Right lobe of liver (tissue), 6 donors: ENCODE data around the gene GPRC6A. TPM values are rescaled to one million over a fixed set of nuclear protein-coding genes. Genes with fewer than 3 reads are reported as not detected.

Experiments
- ATAC-seq, 4 donors: fragments of 200-7000 bp; cut with Tn5 transposase; one replicate each; pipeline ENCODE4 v1.9.1; 2020; ENCODE audit warnings: mild to moderate bottlenecking in 4 of 4, moderate library complexity in 4 of 4
- DNase-seq, 3 donors: peaks; one replicate each; pipeline ENCODE4 v3.0.0-alpha.2; 2020
- H3K27ac ChIP-seq, 3 donors: fragments of 200-600 bp; one replicate each; pipeline ENCODE4 v1.8.0; 2022
- H3K27me3 ChIP-seq, 2 donors: fragments of 200-600 bp; one replicate each; pipeline ENCODE4 v1.8.0; 2022
- H3K36me3 ChIP-seq, 4 donors: fragments of 200-600 bp; sonication (generic) in 1 of 4; one replicate each; pipeline versions ENCODE4 v1.5.1 to v1.8.0; 2017 to 2022; ENCODE audit warnings: control low read depth in 1 of 4
- H3K4me1 ChIP-seq, 4 donors: fragments of 200-600 bp; sonication (generic) in 1 of 4; one replicate each; pipeline versions ENCODE4 v1.5.1 to v1.8.0; 2017 to 2022; ENCODE audit warnings: control low read depth in 1 of 4
- H3K4me3 ChIP-seq, 3 donors: fragments of 200-600 bp; one replicate each; pipeline ENCODE4 v1.8.0; 2022
- H3K9me3 ChIP-seq, 4 donors: fragments of 200-600 bp; sonication (generic) in 1 of 4; one replicate each; pipeline versions ENCODE4 v1.5.1 to v1.8.0; 2017 to 2022; ENCODE audit warnings: control low read depth in 1 of 4
- POLR2A ChIP-seq: fragments of 450-650 bp; IDR thresholded peaks from one replicate; pipeline ENCODE4 v1.6.1; 2017; ENCODE audit warnings: antibody characterized with exemption, mild to moderate bottlenecking
- WGBS: methylation state at CpG from one replicate; pipeline ENCODE4 v1.1.6; 2018; ENCODE audit warnings: low coverage, low lambda C conversion rate; ENCODE audit not compliant: insufficient coverage; ENCODE audit errors: missing lambda C conversion rate; 5-methylcytosine and 5-hydroxymethylcytosine counted together
- intact Hi-C, 2 donors: fragments of 100-400 bp; cut with DNase I; formaldehyde crosslinking; loops; one replicate each; pipeline versions ENCODE4 v1.11.2 to v1.14.1; 2022
- long read RNA-seq: library from polyadenylated mRNA; unstranded; transcript quantifications from one replicate; pipeline ENCODE4 v2.0.0, GENCODE V29; 2019
- total RNA-seq, 6 experiments: library from RNA; depleted of rRNA in 2 of 6; stranded (reverse); fragments of >200 nt in 2 of 6; fragmentation: NEBNext Ultra II Directional in 3 of 6; extraction: Animal tissue kit (Norgen Biotek cat#: 25700) in 3 of 6; gene quantifications; one replicate each; pipeline versions ENCODE4 v1.1.0 to v1.2.4, GENCODE V29; 2016 to 2023
- TF ChIP-seq, protein P1 (sequence below), 4 donors: fragments of 200-600 bp in 3 of 4; fragments of 450-650 bp in 1 of 4; IDR thresholded peaks; one replicate each; pipeline versions ENCODE4 v1.5.1 to v1.8.0; 2016 to 2022; ENCODE audit warnings: antibody characterized with exemption in 4 of 4, mild to moderate bottlenecking in 2 of 4
- donor health status: DM: no; HTN: yes; CAD: no.
- donor health status: DM: no; HTN: no; CAD: no.
- donor health status: DM: no; HTN: no; CAD: no.
- donor health status: DM: no; HTN: yes; CAD: no.
- donor health status: DM: no; HTN: yes; CAD: no.

Gene GPRC6A
- total RNA-seq = not detected
- long read RNA-seq = 0 reads

- DNase-seq (no peak), ATAC-seq (no peak)
- no peaks in the 10 kb centered on the region for H3K4me1 ChIP-seq
- TF ChIP-seq, protein P1, sequence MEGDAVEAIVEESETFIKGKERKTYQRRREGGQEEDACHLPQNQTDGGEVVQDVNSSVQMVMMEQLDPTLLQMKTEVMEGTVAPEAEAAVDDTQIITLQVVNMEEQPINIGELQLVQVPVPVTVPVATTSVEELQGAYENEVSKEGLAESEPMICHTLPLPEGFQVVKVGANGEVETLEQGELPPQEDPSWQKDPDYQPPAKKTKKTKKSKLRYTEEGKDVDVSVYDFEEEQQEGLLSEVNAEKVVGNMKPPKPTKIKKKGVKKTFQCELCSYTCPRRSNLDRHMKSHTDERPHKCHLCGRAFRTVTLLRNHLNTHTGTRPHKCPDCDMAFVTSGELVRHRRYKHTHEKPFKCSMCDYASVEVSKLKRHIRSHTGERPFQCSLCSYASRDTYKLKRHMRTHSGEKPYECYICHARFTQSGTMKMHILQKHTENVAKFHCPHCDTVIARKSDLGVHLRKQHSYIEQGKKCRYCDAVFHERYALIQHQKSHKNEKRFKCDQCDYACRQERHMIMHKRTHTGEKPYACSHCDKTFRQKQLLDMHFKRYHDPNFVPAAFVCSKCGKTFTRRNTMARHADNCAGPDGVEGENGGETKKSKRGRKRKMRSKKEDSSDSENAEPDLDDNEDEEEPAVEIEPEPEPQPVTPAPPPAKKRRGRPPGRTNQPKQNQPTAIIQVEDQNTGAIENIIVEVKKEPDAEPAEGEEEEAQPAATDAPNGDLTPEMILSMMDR (IDR thresholded peaks at IDR 0.05) = no peak
- TF ChIP-seq POLR2A = no peak
- H3K27ac ChIP-seq = no peak within 1 kb of the TSS
- H3K9me3 ChIP-seq = no peaks in the 10 kb centered on the region
- H3K36me3 ChIP-seq = no peaks in the 10 kb centered on the region
- H3K4me3 ChIP-seq = no peak within 1 kb of the TSS
- intact Hi-C loops = no loop called here
- no peaks in the 10 kb centered on the region for H3K27me3 ChIP-seq
- 35% methylated on average over 2 of the region's 2 CpGs for WGBS
These were observed at the start of gene GPRC6A for GRCh38 chr6:116828983-116829382. Gene GPRC6A, minus strand, starts transcription at chr6:116829083. Its CDS starts 70 bp downstream, at chr6:116829013.

- H3K4me3 ChIP-seq = no peak overlapping the region
- 4% methylated on average over 10 of the region's 10 CpGs for WGBS
- ATAC-seq = no peak
These were observed 48.9 kb upstream of the GPRC6A start for GRCh38 chr6:116877743-116878142.

GRCh38 chr6:116876635-116877611 is 48.0 kb upstream of the GPRC6A start, which contains the start of gene RFX6:
Gene RFX6, plus strand, starts transcription at chr6:116877242. Its CDS starts 34 bp downstream, at chr6:116877276.
- no peak within 1 kb of the TSS for H3K27ac ChIP-seq

More at GRCh38 chr6:116877743-116878142, 48.9 kb upstream of the GPRC6A start:
- Histone ChIP-seq H3K36me3 (no peaks in the 10 kb centered on the region), H3K27me3 (peaks cover 0 to 18% of the 10 kb centered on the region in 2 donors), H3K4me1 (no peaks in the 10 kb centered on the region), H3K9me3 (no peaks in the 10 kb centered on the region), H3K27ac (no peak overlapping the region)
- TF ChIP-seq, protein P1 (IDR thresholded peaks at IDR 0.05) = no peak
- no peak for TF ChIP-seq POLR2A
- intact Hi-C loops = no loop called here
- DNase-seq = no peak

GRCh38 chr6:116876107-116876506 is 47.2 kb upstream of the GPRC6A start:
- 22% methylated on average over 8 of the region's 8 CpGs for WGBS

More at GRCh38 chr6:116876635-116877611, 48.0 kb upstream of the GPRC6A start, which contains the start of gene RFX6:
- TF ChIP-seq, protein P1 (IDR thresholded peaks at IDR 0.05) = no peak
- no peak for TF ChIP-seq POLR2A
- 3% methylated on average over 29 of the region's 73 CpGs for WGBS
- Histone ChIP-seq H3K4me1 (no peaks in the 10 kb centered on the region), H3K36me3 (no peaks in the 10 kb centered on the region), H3K9me3 (no peaks in the 10 kb centered on the region), H3K4me3 (peak within 1 kb of the TSS in 1 of 3 donors; percentile 8), H3K27me3 (peaks cover 0 to 18% of the 10 kb centered on the region in 2 donors)
- ATAC-seq = peak; percentile 28 to 68 (median 47)
- DNase-seq = peak in 2 of 3 donors; percentile 21 to 45
- intact Hi-C loops = no loop called here

More at GRCh38 chr6:116876107-116876506, 47.2 kb upstream of the GPRC6A start:
- Histone ChIP-seq H3K4me1 (no peaks in the 10 kb centered on the region), H3K27me3 (peaks cover 0 to 18% of the 10 kb centered on the region in 2 donors), H3K27ac (no peak overlapping the region), H3K4me3 (no peak overlapping the region), H3K9me3 (no peaks in the 10 kb centered on the region), H3K36me3 (no peaks in the 10 kb centered on the region)
- no peak for DNase-seq
- no peak for ATAC-seq
- TF ChIP-seq, protein P1 (IDR thresholded peaks at IDR 0.05) = no peak
- no peak for TF ChIP-seq POLR2A
- intact Hi-C loops = no loop called here
